Thyroid gland (tissue), 4 donors: Measurements from ENCODE around the gene PLEKHA8. TPM values are rescaled to one million over a fixed set of nuclear protein-coding genes. Genes with fewer than 3 reads are reported as not detected.

Experiments used
- DNase-seq, 2 donors: peaks; one replicate each; pipeline ENCODE4 v3.0.0-alpha.2; 2019
- H3K27ac ChIP-seq, 3 donors: fragments of 200-600 bp; sonication (generic); 1 replicate in 2 of 3; 2 replicates in 1 of 3; pipeline ENCODE4 v1.5.1; 2016 to 2019; ENCODE audit warnings: mild to moderate bottlenecking in 1 of 3, moderate library complexity in 1 of 3
- H3K27me3 ChIP-seq: fragments of 200-600 bp; sonication (generic); one replicate; pipeline ENCODE4 v1.5.1; 2019
- H3K36me3 ChIP-seq, 2 donors: fragments of 200-600 bp; sonication (generic); one replicate each; pipeline ENCODE4 v1.5.1; 2016 to 2019
- H3K4me1 ChIP-seq, 2 donors: fragments of 200-600 bp; sonication (generic); one replicate each; pipeline ENCODE4 v1.5.1; 2017 to 2019
- H3K4me3 ChIP-seq, 3 donors: fragments of 200-600 bp; sonication (generic); replicated peaks in 1 of 3; 1 replicate in 2 of 3; 2 replicates in 1 of 3; pipeline ENCODE4 v1.5.1; 2016; ENCODE audit warnings: mild to moderate bottlenecking in 1 of 3
- H3K9me3 ChIP-seq: fragments of 200-600 bp; sonication (generic); one replicate; pipeline ENCODE4 v1.5.1; 2017
- POLR2A ChIP-seq, 2 donors: fragments of 450-650 bp; IDR thresholded peaks; one replicate each; pipeline ENCODE4 v1.6.1; 2017; ENCODE audit warnings: antibody characterized with exemption in 2 of 2, mild to moderate bottlenecking in 2 of 2, moderate library complexity in 1 of 2
- WGBS, 2 donors: methylation state at CpG; one replicate each; pipeline ENCODE4 v1.1.5; 2017; 5-methylcytosine and 5-hydroxymethylcytosine counted together
- intact Hi-C: fragments of 100-400 bp; cut with DNase I; formaldehyde crosslinking; loops from one replicate; pipeline ENCODE4 v1.15.1; 2023
- total RNA-seq, 4 donors: library from RNA; depleted of rRNA; stranded (reverse); fragments of >200 nt; gene quantifications; one replicate each; pipeline ENCODE4 v1.2.3, GENCODE V29; 2016
- TF ChIP-seq, protein P1 (sequence below), 6 experiments: fragments of 200-600 bp in 3 of 6; fragments of 450-650 bp in 3 of 6; sonication (generic) in 3 of 6; IDR thresholded peaks; one replicate each; pipeline ENCODE4 v1.5.1; 2016 to 2019; ENCODE audit warnings: antibody characterized with exemption in 6 of 6, mild to moderate bottlenecking in 2 of 6, inconsistent platforms in 1 of 6, moderate library complexity in 1 of 6

Gene PLEKHA8
- total RNA-seq, 4 donors from 2014 or later = 7.1 to 13.3 (median 8.8) TPM

DNA sequence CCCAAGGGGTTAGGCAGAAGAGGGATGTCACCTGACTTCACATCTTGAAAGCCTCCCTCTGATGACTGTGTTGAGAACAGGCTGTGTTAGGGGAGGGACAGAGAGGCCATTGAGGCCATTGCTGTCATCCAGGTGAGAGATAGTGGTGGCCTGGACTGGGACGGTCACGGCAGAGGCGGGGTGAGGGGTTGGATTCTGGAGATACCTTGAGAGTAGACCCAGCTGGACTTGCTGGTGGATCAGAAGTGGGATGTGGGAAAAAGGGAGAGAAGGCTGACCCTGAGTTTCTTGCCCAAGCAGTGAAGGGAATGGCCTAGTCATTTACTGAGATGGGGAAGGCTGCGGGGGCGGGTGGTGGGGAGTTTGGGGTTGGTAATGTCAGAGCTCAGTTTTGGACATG lies 120.2 kb downstream of the PLEKHA8 start:
- intact Hi-C loops = no loop called here
- Histone ChIP-seq H3K9me3 (no peaks in the 10 kb centered on the region), H3K4me3 (no peak overlapping the region), H3K27ac (no peak overlapping the region), H3K4me1 (peaks cover 2 to 8% of the 10 kb centered on the region in 2 donors), H3K27me3 (no peaks in the 10 kb centered on the region), H3K36me3 (no peaks in the 10 kb centered on the region)
- DNase-seq = no peak
- TF ChIP-seq POLR2A (IDR thresholded peaks at IDR 0.05) = no peak
- TF ChIP-seq, protein P1, sequence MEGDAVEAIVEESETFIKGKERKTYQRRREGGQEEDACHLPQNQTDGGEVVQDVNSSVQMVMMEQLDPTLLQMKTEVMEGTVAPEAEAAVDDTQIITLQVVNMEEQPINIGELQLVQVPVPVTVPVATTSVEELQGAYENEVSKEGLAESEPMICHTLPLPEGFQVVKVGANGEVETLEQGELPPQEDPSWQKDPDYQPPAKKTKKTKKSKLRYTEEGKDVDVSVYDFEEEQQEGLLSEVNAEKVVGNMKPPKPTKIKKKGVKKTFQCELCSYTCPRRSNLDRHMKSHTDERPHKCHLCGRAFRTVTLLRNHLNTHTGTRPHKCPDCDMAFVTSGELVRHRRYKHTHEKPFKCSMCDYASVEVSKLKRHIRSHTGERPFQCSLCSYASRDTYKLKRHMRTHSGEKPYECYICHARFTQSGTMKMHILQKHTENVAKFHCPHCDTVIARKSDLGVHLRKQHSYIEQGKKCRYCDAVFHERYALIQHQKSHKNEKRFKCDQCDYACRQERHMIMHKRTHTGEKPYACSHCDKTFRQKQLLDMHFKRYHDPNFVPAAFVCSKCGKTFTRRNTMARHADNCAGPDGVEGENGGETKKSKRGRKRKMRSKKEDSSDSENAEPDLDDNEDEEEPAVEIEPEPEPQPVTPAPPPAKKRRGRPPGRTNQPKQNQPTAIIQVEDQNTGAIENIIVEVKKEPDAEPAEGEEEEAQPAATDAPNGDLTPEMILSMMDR (IDR thresholded peaks at IDR 0.05) = no peak
- 96 to 99% methylated on average over 5 of the region's 5 CpGs for WGBS, 2 donors

DNA sequence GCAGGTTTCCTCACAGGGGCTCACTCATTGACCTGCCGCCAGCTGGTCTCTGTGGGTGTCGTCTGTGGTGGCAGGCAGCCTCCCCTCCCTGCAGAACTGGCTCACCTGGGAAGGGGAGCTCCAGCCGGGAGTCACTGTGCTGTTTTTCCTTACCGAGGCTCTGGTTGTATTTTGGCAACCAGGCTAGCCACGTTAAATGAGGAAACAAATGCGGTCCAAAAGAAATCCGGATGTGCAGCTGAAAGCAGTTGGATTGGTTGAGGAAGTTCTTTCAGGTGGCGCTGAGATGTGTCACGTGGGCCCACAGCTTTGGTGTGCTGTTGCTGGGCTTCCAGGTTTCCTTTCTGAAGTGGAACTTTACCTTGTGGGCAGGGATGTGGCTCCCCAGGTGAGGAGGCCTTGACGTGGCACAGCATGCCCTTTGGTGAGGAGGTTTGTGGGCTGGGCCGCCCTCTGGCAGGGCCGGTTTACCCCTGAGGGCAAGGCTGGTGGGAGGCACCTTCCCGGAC lies 120.8 kb downstream of the PLEKHA8 start:
- no peaks in the 10 kb centered on the region for H3K27me3 ChIP-seq

DNA sequence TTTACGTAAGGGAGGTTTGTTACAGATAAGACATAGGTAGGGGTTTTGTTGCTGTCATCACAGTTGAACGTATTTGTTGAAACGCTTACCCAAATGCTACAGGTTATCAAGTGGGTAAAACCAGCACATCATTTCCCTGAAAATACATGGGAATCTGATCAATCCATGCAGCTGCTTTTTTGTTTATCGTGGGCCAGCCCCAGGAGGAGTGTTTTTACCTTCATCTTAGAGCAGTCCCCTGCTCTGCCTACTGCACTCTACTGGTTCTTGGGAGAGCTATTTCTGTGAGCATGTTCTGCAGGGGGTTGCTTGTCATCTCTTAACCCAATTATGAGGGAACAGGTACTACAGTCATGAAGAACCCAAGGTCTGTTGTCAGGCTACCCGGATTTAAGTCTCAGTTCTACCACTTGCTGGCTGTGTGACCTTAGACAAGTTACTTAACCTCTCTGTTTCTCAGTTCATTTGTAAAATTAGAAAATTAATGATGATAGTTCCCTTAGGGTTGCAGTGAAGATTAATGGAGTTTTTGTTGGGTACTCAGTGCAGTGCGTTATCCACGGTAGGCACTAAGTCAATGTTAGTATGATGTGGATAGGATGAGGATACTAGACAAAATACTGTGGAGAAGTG lies 121.5 kb downstream of the PLEKHA8 start:
- DNase-seq = no peak
- H3K9me3 ChIP-seq = no peaks in the 10 kb centered on the region
- TF ChIP-seq POLR2A (IDR thresholded peaks at IDR 0.05) = no peak
- TF ChIP-seq, protein P1 (IDR thresholded peaks at IDR 0.05) = no peak
- no peak overlapping the region for H3K27ac ChIP-seq
- no peak overlapping the region for H3K4me3 ChIP-seq
- no peaks in the 10 kb centered on the region for H3K4me1 ChIP-seq
- H3K27me3 ChIP-seq = no peaks in the 10 kb centered on the region
- intact Hi-C loops = no loop called here
- H3K36me3 ChIP-seq = no peaks in the 10 kb centered on the region
- 95 to 96% methylated on average over 7 of the region's 7 CpGs for WGBS, 2 donors

More for the DNA sequence above, 120.8 kb downstream of the PLEKHA8 start:
- intact Hi-C loops = no loop called here
- no peaks in the 10 kb centered on the region for H3K9me3 ChIP-seq
- H3K27ac ChIP-seq = no peak overlapping the region
- H3K4me3 ChIP-seq = no peak overlapping the region
- H3K36me3 ChIP-seq = no peaks in the 10 kb centered on the region
- TF ChIP-seq POLR2A (IDR thresholded peaks at IDR 0.05) = no peak
- TF ChIP-seq, protein P1 (IDR thresholded peaks at IDR 0.05) = no peak
- 70 to 83% methylated on average over 10 to 12 of the region's 13 CpGs for WGBS, 2 donors
- no peak for DNase-seq
- H3K4me1 ChIP-seq = peaks cover 0 to 3% of the 10 kb centered on the region in 2 donors

GRCh38 chr7:30150711-30151110 lies 122.5 kb downstream of the PLEKHA8 start:
- no peak for DNase-seq
- TF ChIP-seq POLR2A (IDR thresholded peaks at IDR 0.05) = no peak
- TF ChIP-seq, protein P1 (IDR thresholded peaks at IDR 0.05) = no peak
- intact Hi-C loops = no loop called here
- Histone ChIP-seq H3K27me3 (no peaks in the 10 kb centered on the region), H3K27ac (no peak overlapping the region), H3K4me1 (peaks cover 0 to 4% of the 10 kb centered on the region in 2 donors), H3K36me3 (no peaks in the 10 kb centered on the region), H3K9me3 (no peaks in the 10 kb centered on the region), H3K4me3 (no peak overlapping the region)
- 90 to 92% methylated on average over 7 of the region's 7 CpGs for WGBS, 2 donors

DNA sequence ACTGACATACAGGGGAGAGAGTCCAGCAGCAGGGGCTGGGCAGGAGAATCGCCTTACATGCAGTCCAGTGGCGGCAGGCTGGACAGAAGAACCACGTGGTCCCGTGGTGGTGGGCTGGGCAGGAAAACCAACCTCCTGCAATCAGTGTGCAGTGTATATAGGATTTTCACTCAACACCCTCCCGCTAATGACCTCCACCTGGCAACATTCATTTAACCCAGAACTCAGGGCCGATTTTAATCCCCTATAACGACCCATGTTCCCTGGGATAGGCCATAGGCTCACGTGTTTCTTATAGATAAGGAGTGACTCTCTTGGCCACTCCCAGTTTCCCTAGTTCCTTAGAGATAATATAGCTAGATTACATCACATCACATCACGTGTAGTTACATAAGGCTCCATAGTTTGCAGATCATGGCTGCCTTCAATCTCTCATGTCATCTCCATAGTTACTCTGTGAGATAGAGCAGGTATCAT lies 125.9 kb downstream of the PLEKHA8 start:
- no peak for DNase-seq
- H3K36me3 ChIP-seq = peaks cover 0 to 8% of the 10 kb centered on the region in 2 donors
- intact Hi-C loops = no loop called here
- H3K9me3 ChIP-seq = no peaks in the 10 kb centered on the region
- peaks cover 0 to 4% of the 10 kb centered on the region in 2 donors for H3K4me1 ChIP-seq
- WGBS, 2 donors = 94 to 96% methylated on average over 9 of the region's 9 CpGs
- no peak for TF ChIP-seq POLR2A (IDR thresholded peaks at IDR 0.05)
- TF ChIP-seq, protein P1 (IDR thresholded peaks at IDR 0.05) = no peak
- H3K4me3 ChIP-seq = no peak overlapping the region
- H3K27ac ChIP-seq = no peak overlapping the region
- H3K27me3 ChIP-seq = no peaks in the 10 kb centered on the region
